GM12878 (cell line): ENCODE results near the gene CELSR3. TPM values are rescaled to one million over a fixed set of nuclear protein-coding genes. Genes with fewer than 3 reads are reported as not detected.
A peak's percentile ranks its signal among the peaks of the same experiment; 100 is the strongest.

Experiments used
- BHLHE40 ChIP-seq, 2 experiments: fragments of 450-650 bp in 1 of 2; IDR thresholded peaks; 2 replicates each; pipeline ENCODE4 v1.6.1; 2011 to 2017; ENCODE audit warnings: low read depth in 2 of 2, borderline replicate concordance in 1 of 2, improper control_type of control experiment in 1 of 2, low read length in 1 of 2, mild to moderate bottlenecking in 1 of 2
- EZH2 ChIP-seq: IDR thresholded peaks from 2 replicates; pipeline ENCODE4 v1.6.1; 2012; ENCODE audit warnings: low read depth, mild to moderate bottlenecking, control low read depth, inconsistent platforms, low read length, borderline replicate concordance; ENCODE audit not compliant: control insufficient read depth
- HDAC6 ChIP-seq: fragments of 200-600 bp; sonication (generic); IDR thresholded peaks from one replicate; pipeline ENCODE4 v1.8.0; 2017; ENCODE audit warnings: antibody characterized with exemption; ENCODE audit not compliant: unreplicated experiment
- KDM1A ChIP-seq: fragments of 200-600 bp; sonication (generic); IDR thresholded peaks from 2 replicates; pipeline ENCODE4 v1.6.1; 2016; ENCODE audit warnings: borderline replicate concordance
- MEF2A ChIP-seq: IDR thresholded peaks from 2 replicates; pipeline ENCODE4 v1.6.1; 2011; ENCODE audit warnings: low read depth, mild to moderate bottlenecking, low read length, moderate library complexity; ENCODE audit not compliant: insufficient read depth
- NR2C1 ChIP-seq: fragments of 450-650 bp; IDR thresholded peaks from 2 replicates; pipeline ENCODE4 v1.6.1; 2017; ENCODE audit warnings: antibody characterized with exemption, mild to moderate bottlenecking, moderate library complexity
- POU2F2 ChIP-seq: IDR thresholded peaks from 3 replicates; pipeline ENCODE4 v1.6.1; 2011; ENCODE audit warnings: low read depth, mild to moderate bottlenecking, low read length, borderline replicate concordance
- RAD51 ChIP-seq: fragments of 450-650 bp; IDR thresholded peaks from 2 replicates; pipeline ENCODE4 v1.6.1; 2016; ENCODE audit warnings: moderate library complexity, mild to moderate bottlenecking, inconsistent platforms
- RCOR1 ChIP-seq: conservative IDR thresholded peaks from 2 replicates; pipeline ENCODE4 v1.6.1; 2012; ENCODE audit warnings: low read depth, low read length, improper control_type of control experiment
- SMARCA5 ChIP-seq: fragments of 450-650 bp; IDR thresholded peaks from 2 replicates; pipeline ENCODE4 v1.6.1; 2017; ENCODE audit warnings: mild to moderate bottlenecking
- SP1 ChIP-seq: IDR thresholded peaks from one replicate; pipeline ENCODE4 v1.6.1; 2011; ENCODE audit warnings: low read depth, low read length
- ZNF622 ChIP-seq: fragments of 450-650 bp; IDR thresholded peaks from 2 replicates; pipeline ENCODE4 v1.6.1; 2017; ENCODE audit warnings: mild to moderate bottlenecking, inconsistent platforms
- polyA plus RNA-seq, 11 experiments: library from polyadenylated mRNA; depleted of rRNA in 4 of 11; unstranded in 6 of 11; stranded (reverse) in 5 of 11; fragments of >200 nt; fragmentation: Nextera tagmentation in 4 of 11; fragmentation: Illumina TruSeq in 1 of 11; extraction: Ambion mirVana in 4 of 11; extraction: Trizol in 1 of 11; gene quantifications; 1 replicate in 1 of 11; 2 replicates in 10 of 11; pipeline versions ENCODE4 v1.2.1 to v1.2.3, GENCODE V29; 2011 to 2016; ENCODE audit warnings: inconsistent platforms in 2 of 11, missing spikeins in 2 of 11, low read depth in 1 of 11
- total RNA-seq, 4 experiments: library from RNA; depleted of rRNA in 3 of 4; stranded (reverse); fragments of >200 nt in 3 of 4; fragmentation: Illumina TruSeq in 1 of 4; extraction: Trizol in 1 of 4; gene quantifications; 2 replicates each; pipeline versions ENCODE4 v1.2.1 to v1.2.3, GENCODE V29; 2013 to 2021
- TF ChIP-seq, protein P1 (sequence below): fragments of 450-650 bp; IDR thresholded peaks from 2 replicates; pipeline ENCODE4 v1.6.1; 2014; ENCODE audit warnings: mild to moderate bottlenecking
- TF ChIP-seq, protein P2 (sequence below): fragments of 150-350 bp; IDR thresholded peaks from 2 replicates; pipeline ENCODE4 v1.6.1; 2014; ENCODE audit warnings: mild to moderate bottlenecking, low read depth, low read length
- TF ChIP-seq, protein P3 (sequence below): IDR thresholded peaks from 2 replicates; pipeline ENCODE4 v1.6.1; 2012; ENCODE audit warnings: low read depth, low read length, improper control_type of control experiment
- TF ChIP-seq, protein P4 (sequence below): IDR thresholded peaks from 2 replicates; pipeline ENCODE4 v1.6.1; 2011; ENCODE audit warnings: low read depth, low read length, improper control_type of control experiment, borderline replicate concordance
- TF ChIP-seq, protein P5 (sequence below): IDR thresholded peaks from 2 replicates; pipeline ENCODE4 v1.6.1; 2012; ENCODE audit warnings: improper control_type of control experiment, low read depth, low read length; ENCODE audit not compliant: insufficient replicate concordance

CELSR3 gene
- total and polyA plus RNA-seq, 10 of the 15 experiments (the other 5 are each of a cell fraction or from before 2014, with no cell fraction given): 0.08 to 1.6 (median 0.57) TPM

DNA sequence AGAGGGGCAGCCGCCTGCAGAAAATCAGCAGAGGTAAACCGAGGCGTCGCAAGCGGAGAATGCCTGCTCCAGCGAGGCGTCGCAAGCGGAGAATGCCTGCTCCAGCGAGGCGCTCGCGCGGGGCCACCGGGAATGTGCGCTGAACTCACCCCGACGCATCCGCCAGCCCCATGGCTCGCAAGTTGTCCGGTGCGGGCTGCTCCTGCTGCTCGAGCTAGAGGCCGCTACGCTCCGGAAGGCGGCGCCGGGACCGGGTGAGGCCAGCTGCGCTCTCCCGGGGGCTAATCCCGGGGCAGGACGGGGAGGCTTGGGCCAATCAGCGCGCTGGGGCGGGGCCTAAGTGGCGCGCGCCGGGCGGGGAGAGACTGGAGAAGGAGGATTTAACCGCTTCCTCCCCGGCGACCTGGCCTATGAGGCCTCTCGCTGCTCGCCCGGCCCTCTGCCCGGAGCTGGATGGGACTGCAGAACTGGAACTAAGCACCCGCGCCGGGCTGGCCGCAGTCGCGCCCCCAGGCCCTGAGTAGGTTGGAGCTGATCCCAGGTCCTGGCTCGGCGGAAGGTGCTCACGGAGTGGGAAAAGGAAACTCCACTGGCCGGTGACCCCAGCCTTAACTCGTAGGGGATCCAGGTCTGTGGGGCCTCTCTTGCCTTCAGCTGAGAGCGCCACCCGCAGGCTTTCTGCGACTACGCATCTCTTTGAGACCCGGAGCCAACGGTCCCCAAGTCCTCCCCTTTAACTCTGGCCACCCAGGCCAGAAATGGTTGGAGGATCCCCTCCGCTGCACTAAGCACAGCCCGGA lies 27.3 kb downstream of the CELSR3 start, which contains the start of gene SLC26A6 (continued):
- peak; percentile 91 for TF ChIP-seq SMARCA5
- TF ChIP-seq, protein P1, sequence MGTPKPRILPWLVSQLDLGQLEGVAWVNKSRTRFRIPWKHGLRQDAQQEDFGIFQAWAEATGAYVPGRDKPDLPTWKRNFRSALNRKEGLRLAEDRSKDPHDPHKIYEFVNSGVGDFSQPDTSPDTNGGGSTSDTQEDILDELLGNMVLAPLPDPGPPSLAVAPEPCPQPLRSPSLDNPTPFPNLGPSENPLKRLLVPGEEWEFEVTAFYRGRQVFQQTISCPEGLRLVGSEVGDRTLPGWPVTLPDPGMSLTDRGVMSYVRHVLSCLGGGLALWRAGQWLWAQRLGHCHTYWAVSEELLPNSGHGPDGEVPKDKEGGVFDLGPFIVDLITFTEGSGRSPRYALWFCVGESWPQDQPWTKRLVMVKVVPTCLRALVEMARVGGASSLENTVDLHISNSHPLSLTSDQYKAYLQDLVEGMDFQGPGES: peak; percentile 64; the same call in 1 of the 2 replicates
- TF ChIP-seq, protein P2, sequence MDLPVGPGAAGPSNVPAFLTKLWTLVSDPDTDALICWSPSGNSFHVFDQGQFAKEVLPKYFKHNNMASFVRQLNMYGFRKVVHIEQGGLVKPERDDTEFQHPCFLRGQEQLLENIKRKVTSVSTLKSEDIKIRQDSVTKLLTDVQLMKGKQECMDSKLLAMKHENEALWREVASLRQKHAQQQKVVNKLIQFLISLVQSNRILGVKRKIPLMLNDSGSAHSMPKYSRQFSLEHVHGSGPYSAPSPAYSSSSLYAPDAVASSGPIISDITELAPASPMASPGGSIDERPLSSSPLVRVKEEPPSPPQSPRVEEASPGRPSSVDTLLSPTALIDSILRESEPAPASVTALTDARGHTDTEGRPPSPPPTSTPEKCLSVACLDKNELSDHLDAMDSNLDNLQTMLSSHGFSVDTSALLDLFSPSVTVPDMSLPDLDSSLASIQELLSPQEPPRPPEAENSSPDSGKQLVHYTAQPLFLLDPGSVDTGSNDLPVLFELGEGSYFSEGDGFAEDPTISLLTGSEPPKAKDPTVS: no peak
- TF ChIP-seq NR2C1: 0 out of 2 replicates have a peak, but pooled peaks have one; percentile 23
- TF ChIP-seq, protein P3, sequence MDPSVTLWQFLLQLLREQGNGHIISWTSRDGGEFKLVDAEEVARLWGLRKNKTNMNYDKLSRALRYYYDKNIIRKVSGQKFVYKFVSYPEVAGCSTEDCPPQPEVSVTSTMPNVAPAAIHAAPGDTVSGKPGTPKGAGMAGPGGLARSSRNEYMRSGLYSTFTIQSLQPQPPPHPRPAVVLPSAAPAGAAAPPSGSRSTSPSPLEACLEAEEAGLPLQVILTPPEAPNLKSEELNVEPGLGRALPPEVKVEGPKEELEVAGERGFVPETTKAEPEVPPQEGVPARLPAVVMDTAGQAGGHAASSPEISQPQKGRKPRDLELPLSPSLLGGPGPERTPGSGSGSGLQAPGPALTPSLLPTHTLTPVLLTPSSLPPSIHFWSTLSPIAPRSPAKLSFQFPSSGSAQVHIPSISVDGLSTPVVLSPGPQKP: 0 out of 2 replicates have a peak, but pooled peaks have one; percentile 14
- peak; percentile 84 for TF ChIP-seq SP1
- TF ChIP-seq RAD51: no peak
- TF ChIP-seq, protein P4, sequence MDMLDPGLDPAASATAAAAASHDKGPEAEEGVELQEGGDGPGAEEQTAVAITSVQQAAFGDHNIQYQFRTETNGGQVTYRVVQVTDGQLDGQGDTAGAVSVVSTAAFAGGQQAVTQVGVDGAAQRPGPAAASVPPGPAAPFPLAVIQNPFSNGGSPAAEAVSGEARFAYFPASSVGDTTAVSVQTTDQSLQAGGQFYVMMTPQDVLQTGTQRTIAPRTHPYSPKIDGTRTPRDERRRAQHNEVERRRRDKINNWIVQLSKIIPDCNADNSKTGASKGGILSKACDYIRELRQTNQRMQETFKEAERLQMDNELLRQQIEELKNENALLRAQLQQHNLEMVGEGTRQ: no peak
- TF ChIP-seq, protein P5, sequence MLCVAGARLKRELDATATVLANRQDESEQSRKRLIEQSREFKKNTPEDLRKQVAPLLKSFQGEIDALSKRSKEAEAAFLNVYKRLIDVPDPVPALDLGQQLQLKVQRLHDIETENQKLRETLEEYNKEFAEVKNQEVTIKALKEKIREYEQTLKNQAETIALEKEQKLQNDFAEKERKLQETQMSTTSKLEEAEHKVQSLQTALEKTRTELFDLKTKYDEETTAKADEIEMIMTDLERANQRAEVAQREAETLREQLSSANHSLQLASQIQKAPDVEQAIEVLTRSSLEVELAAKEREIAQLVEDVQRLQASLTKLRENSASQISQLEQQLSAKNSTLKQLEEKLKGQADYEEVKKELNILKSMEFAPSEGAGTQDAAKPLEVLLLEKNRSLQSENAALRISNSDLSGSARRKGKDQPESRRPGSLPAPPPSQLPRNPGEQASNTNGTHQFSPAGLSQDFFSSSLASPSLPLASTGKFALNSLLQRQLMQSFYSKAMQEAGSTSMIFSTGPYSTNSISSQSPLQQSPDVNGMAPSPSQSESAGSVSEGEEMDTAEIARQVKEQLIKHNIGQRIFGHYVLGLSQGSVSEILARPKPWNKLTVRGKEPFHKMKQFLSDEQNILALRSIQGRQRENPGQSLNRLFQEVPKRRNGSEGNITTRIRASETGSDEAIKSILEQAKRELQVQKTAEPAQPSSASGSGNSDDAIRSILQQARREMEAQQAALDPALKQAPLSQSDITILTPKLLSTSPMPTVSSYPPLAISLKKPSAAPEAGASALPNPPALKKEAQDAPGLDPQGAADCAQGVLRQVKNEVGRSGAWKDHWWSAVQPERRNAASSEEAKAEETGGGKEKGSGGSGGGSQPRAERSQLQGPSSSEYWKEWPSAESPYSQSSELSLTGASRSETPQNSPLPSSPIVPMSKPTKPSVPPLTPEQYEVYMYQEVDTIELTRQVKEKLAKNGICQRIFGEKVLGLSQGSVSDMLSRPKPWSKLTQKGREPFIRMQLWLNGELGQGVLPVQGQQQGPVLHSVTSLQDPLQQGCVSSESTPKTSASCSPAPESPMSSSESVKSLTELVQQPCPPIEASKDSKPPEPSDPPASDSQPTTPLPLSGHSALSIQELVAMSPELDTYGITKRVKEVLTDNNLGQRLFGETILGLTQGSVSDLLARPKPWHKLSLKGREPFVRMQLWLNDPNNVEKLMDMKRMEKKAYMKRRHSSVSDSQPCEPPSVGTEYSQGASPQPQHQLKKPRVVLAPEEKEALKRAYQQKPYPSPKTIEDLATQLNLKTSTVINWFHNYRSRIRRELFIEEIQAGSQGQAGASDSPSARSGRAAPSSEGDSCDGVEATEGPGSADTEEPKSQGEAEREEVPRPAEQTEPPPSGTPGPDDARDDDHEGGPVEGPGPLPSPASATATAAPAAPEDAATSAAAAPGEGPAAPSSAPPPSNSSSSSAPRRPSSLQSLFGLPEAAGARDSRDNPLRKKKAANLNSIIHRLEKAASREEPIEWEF: no peak
- TF ChIP-seq BHLHE40 (IDR thresholded peaks at IDR 0.05; ENCODE audit: borderline replicate concordance in 1 of 2, low read depth in 2 of 2, low read length in 1 of 2): peak in 1 of 2 experiments; percentile 40; a peak in 1 of 4 replicates
- TF ChIP-seq RCOR1: no peak
- no peak for TF ChIP-seq EZH2
- TF ChIP-seq POU2F2: no peak; the same call in 2 of the 3 replicates
- TF ChIP-seq ZNF622: no peak
- no peak for TF ChIP-seq MEF2A
- no peak for TF ChIP-seq KDM1A
- TF ChIP-seq HDAC6: no peak
